EH (cell line): ENCODE data around the gene EPO.
A peak's percentile ranks its signal among the peaks of the same experiment; 100 is the strongest.
"Not testable (repeated sequence)": the region's sequence is repeated elsewhere in the genome, so short reads cannot be mapped to it uniquely, and the experiment has no call there.

Experiments used
- DNase-seq: peaks from one replicate; pipeline ENCODE4 v3.0.0-alpha.2; 2015; ENCODE audit warnings: low read depth

The EPO gene

DNA sequence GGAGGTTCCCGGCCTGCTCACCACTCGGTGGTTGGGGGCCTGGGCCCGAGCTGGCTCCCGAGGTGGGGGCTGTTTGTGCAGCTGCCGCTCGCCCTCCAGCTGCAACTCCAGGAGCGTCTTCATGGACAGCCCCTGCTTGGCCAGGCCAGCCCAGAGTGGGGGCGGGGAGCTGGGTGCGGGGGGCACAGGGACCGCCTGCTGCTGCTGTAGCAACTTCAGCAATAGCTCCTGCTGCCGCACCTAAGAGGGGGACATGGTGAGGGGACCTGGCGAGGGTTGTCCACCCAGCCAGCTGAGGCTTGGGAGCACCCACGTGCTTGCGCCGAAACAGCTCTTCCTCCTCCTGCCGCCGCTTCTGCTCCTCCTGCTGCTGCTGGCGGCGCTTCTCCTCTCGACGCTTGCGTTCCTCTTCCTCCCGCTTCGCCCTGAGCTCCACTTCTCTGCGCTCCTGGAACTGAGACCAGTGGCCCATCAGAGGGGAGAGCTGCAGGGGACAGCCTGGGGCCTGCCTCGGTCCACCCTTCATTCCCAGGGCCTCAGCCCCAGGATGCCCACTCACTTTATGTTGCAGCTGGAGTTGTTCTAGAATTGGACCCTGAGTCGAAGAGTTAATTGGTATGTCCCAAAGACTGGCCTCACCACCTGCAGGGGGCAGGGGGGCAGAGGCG is 37.1 kb upstream of the EPO start:
- no peak for DNase-seq

DNA sequence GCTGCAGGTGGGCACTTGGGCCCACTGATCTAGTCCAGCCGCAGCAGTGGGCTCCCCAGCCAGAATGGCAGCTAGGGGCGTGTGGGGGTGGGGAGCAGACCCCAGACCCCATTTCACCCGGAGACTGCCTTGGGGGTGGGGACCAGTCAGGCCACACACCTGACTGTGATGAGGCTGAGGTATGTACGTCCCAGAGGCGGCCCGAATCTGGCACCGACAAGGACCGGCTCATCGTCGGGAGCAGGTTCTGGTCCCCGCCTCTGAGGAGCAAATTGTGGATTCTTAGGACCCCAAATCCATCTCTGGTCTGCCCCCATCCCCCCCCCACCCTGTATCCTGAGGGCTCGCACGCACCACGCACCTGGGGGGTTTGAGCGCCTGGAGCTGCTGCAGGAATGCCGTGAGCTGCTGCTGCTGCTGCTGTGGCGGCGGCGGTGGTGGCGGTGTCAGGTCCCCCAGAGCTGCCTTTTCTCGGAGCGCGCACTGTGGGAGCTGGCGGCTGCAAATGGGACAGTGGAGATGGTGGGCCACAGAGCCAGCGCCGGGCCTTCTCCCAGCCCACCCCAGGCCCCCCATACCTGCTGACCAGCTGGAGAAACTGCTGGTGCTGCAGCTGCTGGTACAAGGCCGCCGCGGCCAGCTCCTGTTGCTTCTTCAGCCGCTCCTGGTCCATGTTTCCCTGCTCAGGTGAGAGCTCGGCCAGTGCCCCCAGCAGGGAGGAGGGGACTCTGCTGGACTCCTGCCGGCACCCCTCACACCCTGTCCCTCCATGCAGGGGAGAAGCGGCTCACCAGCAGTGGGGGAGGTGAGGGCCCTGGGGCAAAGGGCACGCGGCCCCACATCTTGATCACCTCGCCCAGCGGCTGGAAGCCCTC is 36.4 kb upstream of the EPO start:
- DNase-seq, result no peak

DNA sequence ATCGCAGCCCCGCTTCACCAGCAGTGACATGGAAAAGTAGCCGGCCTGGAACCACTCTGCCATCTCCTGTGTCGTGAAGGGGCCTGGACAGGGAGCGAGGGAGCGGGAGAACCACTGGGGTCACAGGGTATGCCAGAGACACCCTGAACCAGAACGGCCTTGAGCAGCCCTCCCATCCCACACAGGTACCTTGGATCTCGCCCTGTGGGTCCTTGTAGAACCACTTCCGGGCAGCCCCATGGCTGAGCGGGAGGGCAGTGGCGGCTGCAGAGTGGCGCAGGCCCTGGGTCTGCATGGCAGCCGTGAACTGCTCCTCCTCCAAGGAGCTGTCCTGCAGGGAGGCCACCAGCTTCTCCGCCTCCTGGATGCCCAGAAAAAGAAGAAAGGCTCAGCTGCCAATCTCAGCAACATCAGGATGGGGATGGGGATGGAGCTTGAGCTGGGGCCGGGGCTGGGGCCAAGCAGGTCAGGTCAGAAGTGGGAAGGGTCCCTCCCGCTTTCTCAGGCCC is 35.7 kb upstream of the EPO start:
- no peak for DNase-seq

DNA sequence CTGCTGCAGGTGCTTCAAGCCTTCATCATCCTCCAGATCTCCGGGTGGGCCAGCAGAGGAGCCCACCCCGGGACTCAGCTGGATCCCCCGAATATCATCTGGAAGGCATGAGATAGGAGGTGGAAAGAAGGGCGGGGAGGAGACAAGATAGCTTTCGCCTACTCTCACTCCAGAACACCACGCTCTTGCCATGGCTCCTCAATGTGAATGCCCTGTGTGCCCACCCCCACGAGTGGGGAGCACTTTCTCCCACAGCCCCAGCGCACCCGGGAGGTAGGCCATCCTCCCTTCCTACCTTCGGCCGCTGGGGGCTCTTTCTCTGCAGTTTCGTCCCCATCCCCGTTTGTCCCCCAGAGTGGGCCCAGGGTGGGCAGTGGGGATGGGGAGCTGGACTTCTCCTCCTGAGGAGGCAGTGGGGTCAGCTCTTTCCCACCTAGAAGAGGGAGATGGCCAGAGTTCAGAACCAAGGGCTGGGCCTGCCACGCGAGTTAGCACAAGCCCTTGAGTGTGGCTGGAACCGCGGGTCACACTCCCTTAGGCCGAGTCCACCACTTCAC is 35.1 kb upstream of the EPO start:
- DNase-seq, result no peak

DNA sequence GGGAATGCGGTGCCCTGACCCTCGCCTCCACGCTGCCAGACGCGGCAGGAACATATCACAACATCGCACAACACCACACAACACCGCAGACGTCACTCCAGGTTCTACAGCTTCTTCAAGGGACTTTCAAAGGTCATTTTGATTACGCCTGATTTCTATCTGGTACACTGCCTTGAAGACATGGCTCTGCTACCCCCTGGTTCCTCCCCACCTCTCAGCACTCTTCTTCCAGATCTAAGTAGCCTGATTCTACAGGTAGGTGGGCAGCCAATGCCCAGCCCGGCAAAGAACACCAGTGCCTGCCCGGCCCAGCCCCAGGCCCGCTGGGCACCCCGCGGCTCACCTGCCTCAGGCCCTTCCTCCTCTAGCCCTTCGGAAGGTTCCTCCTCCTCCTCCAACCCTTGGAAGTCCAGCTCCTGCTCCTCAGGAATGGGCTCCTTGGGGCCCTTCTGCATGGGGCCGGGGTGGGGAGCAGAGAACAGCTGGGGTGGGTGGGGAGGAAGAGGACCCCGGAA is 34.6 kb upstream of the EPO start:
- no peak for DNase-seq

DNA sequence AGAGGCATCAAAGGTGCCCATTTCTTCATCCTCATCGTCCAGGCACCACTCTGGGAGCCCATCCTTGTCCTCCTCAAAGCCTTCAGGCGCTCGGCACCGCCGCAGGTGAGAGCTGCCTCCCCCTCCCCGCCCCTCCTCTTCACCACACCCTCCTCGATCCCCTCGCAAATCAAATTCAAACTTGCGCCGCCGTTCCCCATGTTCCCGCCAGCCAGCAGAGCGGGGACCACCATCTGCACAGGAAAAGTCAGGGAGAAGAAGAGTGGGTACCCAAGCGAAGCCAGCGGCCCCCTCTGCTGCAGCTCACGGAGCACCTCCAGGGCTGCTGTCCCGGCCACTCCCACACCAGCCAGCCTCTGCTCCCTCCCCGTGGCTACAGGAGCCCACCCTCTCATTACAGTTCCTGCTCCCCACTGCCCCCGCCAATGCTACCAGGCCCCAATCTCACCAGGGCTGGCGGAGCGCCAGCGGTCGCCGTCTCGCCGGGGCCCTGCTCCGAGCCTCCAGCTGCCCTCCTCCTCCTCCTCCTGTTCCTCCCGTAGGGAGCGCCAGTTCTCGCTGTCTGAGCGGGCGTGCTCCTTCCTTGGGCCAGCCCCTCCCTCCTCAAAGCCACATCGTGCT is 34.0 kb upstream of the EPO start:
- DNase-seq, result no peak

DNA sequence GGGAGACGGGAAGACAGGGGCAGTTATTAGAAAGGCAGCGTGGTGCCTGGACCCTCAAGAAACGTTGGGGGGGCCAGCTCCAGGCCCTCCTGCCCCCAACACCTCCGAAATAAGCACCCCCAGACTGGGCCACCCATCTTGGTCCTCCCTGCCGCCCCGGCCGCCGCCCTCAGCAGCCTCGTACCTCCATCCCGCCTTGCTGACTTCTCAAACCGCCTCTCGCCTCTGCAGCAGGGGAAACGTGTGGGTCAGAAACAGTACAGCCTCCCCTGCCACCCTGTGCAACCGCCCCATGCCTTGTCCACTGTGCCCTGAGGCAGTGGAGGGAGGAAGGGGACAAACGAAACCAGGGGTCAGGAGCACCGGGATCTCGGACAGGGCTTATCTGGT is 33.5 kb upstream of the EPO start:
- no peak for DNase-seq

DNA sequence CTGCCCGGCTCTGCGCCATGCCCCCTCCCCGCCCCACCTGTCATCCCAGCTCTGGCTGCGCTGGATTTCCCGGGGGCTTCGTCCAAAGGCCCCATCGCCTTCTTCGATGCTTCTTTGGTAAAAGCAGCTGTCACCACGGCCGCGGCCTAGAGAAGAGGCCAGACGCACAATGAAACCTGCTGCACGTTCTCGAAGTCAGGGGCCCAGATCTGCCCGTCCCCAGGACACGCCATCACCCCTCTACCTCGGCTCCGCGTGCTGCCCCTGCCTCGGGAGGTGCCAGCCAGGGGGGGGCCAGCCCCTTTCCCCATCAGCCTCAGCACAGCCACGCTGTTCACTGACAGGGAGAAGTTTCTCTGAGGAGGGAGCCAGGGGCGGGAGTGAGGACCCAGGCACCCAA is 33.0 kb upstream of the EPO start:
- no peak for DNase-seq

DNA sequence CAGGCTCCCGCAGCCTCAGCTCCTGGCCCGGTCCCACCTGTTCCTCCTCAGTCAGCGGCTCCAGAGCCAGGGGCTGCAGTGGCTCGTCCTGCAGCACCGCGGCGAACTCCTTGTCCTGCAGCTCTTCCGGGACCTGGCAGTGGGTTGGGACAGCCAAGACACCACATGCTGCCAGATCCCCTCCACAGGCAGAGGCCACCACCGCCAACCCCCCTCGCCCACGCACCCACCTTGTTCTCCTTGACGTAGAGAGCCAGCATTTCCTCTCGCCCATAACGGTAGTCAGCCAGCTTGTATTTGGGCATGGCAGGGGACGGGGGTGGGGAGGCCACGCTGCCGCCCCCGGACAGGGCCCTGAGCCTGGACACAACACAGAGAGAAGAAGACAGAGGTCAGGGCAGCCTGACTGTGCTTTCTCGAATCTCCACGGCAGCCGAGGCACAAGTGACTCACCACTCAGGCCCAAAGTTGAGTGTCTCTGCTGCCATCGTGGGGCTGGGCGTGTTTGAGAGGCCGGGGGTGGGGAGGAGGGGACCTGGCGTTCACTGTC is 32.4 kb upstream of the EPO start:
- DNase-seq, result peak; percentile 35

DNA sequence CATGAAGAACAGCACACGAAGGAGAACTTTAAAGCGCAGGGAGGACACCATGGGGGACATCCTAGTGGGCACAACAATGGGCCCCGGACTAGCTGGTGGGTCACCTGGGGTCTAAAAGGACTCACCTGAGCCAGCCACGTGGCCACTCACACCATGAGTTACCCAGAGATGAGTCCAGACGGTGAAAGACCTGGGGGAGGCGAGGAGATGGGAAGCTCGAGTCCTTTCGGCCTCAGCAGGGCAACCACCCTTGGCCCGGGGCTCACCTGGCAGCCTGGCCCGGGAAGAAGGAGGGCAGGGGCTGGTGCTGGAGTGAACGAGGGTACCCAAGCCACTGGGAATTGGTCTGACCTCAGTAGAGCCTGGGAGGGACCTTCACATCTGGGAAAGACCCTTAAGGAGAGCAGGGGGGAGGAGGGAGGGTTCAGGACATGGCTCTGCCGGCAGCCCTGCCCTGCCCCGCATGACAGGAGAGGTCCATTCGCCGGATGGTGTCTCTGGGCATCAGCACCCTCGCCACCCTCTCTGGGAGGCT is 31.9 kb upstream of the EPO start:
- no peak for DNase-seq

DNA sequence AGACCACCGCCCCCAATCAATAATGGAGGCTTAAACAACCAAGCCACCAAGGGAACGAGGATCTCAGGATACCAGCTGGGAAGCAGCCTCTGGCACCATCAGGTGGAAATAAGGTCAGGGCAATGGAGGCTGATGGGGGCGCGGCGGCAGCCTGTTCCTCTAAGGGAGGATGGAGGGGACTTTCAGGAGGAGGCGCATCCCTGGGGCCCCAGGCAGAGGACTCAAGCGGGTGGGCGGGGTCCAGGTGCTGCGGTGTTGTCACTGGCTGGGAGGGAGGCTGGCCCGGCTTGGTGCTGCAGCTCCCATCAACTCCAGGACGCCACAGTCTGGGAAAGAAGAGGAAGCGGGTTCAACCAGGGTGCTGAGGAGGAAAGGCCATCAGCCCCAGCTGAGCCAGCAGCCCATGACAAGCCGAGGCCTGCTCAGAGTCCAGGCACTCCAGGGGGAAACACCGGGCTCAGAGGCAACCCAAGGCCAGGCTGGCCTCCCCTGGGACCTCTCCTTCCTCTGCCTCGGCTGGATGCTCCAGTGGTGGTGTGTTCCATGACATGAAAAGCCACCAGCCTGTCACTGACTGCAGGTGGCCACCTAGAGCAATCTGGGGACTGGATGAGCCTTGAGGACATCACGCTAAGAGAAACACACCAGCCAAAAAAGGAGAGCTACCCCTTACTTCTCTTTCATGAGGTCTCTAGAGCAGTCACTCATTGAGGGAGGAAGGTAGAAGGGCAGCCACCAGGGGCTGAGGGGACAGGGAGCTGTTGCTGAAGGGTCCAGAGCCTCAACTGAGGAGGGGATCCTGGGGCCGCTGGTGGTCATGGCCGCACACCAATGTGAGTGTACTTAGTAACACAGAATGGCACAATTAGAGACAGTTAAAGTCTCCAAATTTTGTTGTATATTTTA is 30.8 kb upstream of the EPO start:
- DNase-seq, result no peak

DNA sequence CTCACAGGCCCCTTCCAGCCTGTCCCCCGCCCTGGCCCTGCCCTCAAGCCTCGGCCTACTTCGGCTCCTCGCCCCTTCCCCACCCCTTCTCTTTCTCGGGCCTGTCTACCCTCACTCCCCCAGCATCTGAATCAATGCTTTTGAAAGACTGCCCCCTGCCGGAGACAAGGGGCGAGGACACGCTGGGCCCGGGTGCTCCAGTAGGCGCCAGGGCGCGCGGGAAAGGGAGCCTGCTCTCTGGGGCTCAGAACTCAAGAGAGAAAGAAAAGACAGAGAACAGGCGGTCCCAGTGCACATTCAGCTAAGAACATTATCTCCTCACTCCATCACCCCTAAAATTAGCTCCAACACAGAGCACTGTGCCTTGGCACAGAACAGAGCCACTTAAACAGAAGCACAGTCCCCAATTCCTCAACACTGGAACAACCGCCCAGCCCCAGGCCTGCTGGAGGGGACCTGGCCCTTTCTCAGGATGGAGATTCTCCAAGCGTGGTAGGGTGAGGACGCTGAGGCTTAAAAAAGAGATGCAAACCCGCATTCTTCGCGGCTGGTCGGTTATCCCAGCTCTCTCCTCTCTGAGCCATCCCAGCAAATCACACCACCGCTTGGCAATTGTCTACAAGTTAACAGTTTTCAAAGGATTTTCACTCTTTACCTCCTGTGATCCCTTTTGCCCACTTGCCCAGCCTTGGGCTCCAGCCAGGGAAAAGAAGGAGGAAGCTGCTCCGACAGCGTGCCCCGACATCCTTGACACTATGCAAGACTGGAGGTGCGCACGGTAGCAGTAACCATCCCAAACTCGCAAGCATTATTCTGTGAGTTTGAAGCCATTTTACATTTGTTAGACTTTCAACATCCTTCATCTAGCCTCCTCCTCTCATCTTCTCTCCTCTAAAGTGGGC is 28.3 kb upstream of the EPO start:
- DNase-seq, result peak; percentile 70

DNA sequence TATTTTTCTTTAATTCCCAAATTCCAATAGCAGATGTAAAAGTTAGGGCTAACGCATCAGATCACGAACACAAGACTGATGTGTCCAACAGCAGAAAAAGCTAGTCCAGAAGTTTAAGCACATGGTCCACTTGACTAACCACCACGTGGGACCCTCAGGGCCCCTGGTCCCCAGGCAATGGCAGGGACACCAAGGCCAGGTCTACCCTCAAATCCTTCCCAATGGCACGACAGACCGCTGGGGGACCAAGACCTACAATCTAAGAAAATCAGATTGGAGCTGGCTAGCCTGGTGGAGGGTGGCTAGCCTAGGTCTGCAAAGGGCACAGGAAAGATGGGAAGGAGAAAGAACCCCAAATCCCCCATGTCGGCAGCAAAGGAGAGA is 27.7 kb upstream of the EPO start:
- DNase-seq, result no peak

DNA sequence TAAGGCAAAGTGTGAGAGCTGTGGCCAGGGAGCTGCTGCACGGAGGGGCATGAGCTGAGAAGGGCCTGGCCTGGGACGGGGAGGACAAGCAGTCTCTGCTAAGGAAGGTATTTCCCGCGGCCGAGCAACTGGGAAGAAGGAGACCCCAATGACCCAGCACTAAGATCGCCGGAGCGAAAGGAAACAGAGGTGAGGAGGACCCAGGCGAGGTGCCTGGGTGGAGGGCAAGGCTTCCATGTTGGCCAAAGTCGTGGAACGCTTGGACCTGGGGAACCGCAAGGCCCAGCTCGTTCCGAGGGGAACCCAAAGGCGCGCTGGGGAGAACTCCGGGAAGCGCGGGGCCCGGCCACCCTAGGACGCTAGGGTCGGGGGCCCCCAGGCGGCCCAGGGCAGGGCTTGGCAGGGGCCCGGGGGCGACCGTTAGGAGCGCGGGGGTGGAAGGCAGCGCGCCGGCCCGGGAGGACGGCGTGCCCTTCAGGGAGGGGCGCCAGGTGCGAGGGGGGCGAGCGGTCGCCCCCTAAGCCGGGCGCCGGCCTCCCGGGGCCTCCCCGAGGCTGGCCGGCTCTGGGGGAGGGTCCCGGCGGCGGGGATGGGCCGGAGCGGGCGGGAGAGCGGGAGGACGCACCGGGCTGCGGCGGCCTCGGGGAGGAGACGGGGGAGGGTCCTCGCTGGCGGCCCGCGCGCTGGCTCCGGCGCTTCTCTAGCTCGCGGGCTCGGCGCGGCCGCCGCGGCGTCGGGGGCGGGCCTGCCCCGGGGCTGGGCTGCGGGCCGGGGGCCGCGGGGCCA is 26.8 kb upstream of the EPO start:
- peak; percentile 19 for DNase-seq

DNA sequence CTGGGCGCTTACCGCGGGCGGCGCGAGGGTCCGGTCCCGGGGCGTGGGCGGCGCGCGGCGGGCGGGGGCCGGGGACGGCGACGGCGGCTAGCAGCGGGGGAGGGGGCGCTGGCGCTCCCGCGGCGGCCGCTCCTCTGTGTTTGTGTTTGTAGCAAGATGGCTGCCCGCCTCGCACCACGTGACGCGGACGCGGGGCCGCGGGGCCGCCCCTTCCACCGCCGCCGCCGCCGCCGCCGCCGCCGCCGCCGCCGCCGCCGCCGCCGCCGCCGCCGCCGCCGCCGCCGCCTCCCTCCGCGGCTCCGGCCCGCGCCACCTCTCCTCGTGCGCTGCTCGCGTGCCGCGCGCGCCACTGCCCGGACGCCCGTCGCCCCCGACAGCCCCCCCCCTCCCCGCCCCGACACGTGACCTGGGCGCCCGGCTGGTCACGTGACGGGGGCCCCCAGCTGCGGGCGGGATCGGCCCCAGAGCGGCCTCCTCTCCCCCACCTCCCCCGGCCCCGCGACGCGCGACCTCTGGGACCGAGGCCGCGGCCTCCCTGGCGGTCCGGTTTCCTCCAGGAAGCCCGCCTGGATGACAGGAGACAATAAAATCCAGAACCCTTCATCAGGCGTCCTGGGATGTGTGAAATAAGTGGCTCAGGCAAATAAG is 26.0 kb upstream of the EPO start, which contains the start of gene GIGYF1:
GIGYF1 (minus strand) TSS at position 153 of the 648 bp plus-strand sequence. CDS start 6,012 bp downstream, outside the sequence.
- DNase-seq, result peak; percentile 65

DNA sequence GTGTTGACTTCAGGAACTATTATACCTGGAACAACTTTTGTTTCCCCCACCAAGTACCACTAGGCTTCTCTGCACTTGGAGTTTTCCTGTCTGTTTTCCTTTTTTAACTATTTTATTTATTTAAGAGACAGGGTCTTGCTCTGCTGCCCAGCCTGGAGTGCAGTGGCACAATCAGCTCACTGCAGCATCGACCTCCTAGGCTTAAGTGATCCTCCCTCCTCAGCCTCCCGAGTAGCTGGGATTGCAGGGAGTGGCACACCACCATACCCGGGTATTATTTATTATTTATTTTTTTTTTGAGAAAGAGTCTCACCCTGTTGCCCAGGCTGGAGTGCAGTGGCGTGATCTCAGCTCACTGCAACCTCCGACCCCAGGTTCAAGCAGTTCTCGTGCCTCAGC is 24.1 kb upstream of the EPO start:
- no peak for DNase-seq

DNA sequence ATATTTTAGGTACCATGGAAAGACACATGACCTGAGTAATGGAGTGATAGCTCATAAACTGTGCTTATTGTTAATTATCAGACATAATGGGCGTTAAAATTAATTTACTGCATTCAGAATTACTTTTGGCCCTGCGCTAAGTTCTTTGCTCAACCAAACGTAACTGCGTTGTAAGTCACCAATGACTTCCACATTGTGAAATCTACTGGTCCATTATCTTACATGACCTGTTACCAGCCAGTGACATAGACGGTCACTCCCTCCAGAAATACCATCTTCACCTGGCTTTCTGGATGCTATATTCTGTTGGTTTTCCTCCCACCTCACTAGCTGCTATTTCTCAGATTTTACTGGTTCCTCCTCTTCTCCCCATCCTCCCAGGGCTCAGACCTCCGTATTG is 21.2 kb upstream of the EPO start:
- DNase-seq, result no peak

DNA sequence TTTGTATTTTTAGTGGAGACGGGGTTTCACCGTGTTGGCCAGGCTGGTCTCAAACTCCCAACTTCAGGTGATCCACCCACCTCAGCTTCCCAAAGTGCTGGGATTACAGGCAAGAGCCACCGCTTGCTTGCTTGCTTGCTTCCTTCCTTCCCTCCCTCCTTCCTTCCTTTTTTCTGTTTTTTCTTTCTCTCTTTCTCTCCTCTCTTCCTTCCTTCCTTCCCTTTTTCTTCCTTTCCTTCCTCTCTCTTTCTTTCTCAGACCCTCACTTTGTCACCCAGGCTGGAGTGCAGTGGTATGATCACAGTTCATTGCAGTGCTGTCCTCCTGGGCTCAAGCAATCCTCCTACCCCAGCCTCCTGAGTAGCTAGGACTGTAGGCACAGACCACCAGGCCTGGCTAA is 19.2 kb upstream of the EPO start:
- DNase-seq, result not testable (repeated sequence)
